Small intestine (tissue), 7 donors: ENCODE data around the gene CCDC144A. TPM values are rescaled to one million over a fixed set of nuclear protein-coding genes. Genes with fewer than 3 reads are reported as not detected.
"Not testable (repeated sequence)": the region's sequence is repeated elsewhere in the genome, so short reads cannot be mapped to it uniquely, and the experiment has no call there.

Source experiments
- DNase-seq, 2 donors: peaks; one replicate each; pipeline versions ENCODE4 v3.0.0 to v3.0.0-alpha.2; 2013
- FAIRE-seq: peaks from 2 replicates; lab custom pipeline; 2012; peaks lifted over from hg19 to GRCh38; lab: Jason Lieb, UNC
- H3K27ac ChIP-seq, 3 donors: one replicate each; pipeline ENCODE4 v1.5.1; 2013; ENCODE audit warnings: low read length in 2 of 3, mild to moderate bottlenecking in 2 of 3, control low read depth in 1 of 3, inconsistent platforms in 1 of 3, low read depth in 1 of 3, moderate library complexity in 1 of 3
- H3K27me3 ChIP-seq, 3 donors: one replicate each; pipeline ENCODE4 v1.6.1; 2013; ENCODE audit warnings: low read length in 3 of 3, inconsistent platforms in 1 of 3; ENCODE audit not compliant: control insufficient read depth in 3 of 3, insufficient read depth in 3 of 3
- H3K36me3 ChIP-seq, 3 donors: one replicate each; pipeline ENCODE4 v1.6.1; 2013; ENCODE audit warnings: low read length in 3 of 3, inconsistent platforms in 1 of 3, low read depth in 1 of 3, mild to moderate bottlenecking in 1 of 3, moderate library complexity in 1 of 3; ENCODE audit not compliant: control insufficient read depth in 3 of 3, insufficient read depth in 2 of 3
- H3K4me1 ChIP-seq, 3 donors: one replicate each; pipeline ENCODE4 v1.6.1; 2013; ENCODE audit warnings: low read length in 2 of 3, inconsistent platforms in 1 of 3, low read depth in 1 of 3, mild to moderate bottlenecking in 1 of 3, moderate library complexity in 1 of 3; ENCODE audit not compliant: control insufficient read depth in 3 of 3, insufficient read depth in 2 of 3
- H3K4me3 ChIP-seq, 3 donors: one replicate each; pipeline ENCODE4 v1.5.1; 2013; ENCODE audit warnings: low read length in 3 of 3, control low read depth in 1 of 3, inconsistent platforms in 1 of 3, low read depth in 1 of 3, mild to moderate bottlenecking in 1 of 3, moderate library complexity in 1 of 3
- H3K9me3 ChIP-seq, 2 donors: one replicate each; pipeline ENCODE4 v1.6.1; 2013; ENCODE audit warnings: low read depth in 1 of 2, low read length in 1 of 2; ENCODE audit not compliant: control insufficient read depth in 2 of 2, insufficient read depth in 1 of 2
- WGBS, 3 donors: extraction: QIAGEN DNeasy Blood & Tissue Kit; methylation state at CpG; one replicate each; pipeline ENCODE4 v1.1.7; 2013; 5-methylcytosine and 5-hydroxymethylcytosine counted together
- polyA plus RNA-seq, 4 donors: library from polyadenylated mRNA; stranded (reverse) in 3 of 4; unstranded in 1 of 4; fragments of 200-250 nt in 3 of 4; fragments of 120-200 nt in 1 of 4; gene quantifications; one replicate each; pipeline versions ENCODE4 v1.2.1 to v1.2.3, GENCODE V29; 2013
- donor health status: healthy with polysubstance abuse.
- donor health status: control.
- donor health status: control.
- donor health status: Bipolar disorder and iron deficiency.
- donor health status: healthy.

CCDC144A gene
- polyA plus RNA-seq, 4 donors = 0.34 to 0.73 TPM; not detected in 2

DNA sequence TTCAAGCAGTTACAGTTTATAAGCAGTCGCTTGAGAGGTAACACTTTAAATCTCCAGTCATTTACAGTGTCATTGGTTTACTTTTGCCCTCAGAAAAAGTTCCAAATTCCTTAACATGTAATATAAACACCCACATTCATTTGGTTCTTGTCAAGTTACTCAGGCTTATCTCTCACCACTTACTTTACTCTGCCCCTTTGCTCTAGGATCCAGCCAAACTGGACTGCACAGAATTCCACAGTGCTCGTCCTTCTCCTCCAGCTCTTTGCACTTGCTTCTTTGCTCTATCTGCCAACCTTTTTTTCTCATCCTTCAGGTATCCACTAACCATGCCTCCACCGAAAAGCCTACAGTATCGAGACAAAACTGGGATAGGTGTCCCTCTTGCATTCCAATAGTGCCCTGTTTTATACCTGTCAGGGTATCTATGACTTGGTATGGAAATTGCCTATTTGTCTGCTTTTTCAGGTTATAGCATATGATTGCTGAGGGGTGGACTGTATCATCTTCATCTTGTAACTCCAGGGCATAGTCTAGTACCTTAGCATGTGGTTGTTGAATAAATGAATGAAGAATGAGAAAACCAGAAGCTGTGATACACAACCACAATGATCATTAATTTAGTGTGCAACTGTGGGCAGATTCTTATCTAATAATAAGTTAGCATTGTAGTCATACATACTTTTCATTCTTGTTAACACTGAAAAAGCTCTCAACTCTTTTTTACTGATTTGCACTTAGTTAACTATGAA lies 82.5 kb downstream of the CCDC144A start:
- FAIRE-seq, H3K27ac ChIP-seq, H3K4me1 ChIP-seq, H3K36me3 ChIP-seq, DNase-seq, H3K4me3 ChIP-seq, H3K9me3 ChIP-seq, H3K27me3 ChIP-seq: not testable (repeated sequence)
- WGBS, 3 donors = 56 to 84% (median 78%) methylated on average over 2 of the region's 4 CpGs

- H3K4me3 ChIP-seq, H3K36me3 ChIP-seq, H3K27me3 ChIP-seq, H3K4me1 ChIP-seq, DNase-seq, H3K9me3 ChIP-seq, FAIRE-seq, H3K27ac ChIP-seq: not testable (repeated sequence)
- WGBS, 3 donors = no CpG with 5 or more reads among the region's 2 CpGs
Measured at GRCh38 chr17:16773146-16773522, 83.1 kb downstream of the CCDC144A start.

DNA sequence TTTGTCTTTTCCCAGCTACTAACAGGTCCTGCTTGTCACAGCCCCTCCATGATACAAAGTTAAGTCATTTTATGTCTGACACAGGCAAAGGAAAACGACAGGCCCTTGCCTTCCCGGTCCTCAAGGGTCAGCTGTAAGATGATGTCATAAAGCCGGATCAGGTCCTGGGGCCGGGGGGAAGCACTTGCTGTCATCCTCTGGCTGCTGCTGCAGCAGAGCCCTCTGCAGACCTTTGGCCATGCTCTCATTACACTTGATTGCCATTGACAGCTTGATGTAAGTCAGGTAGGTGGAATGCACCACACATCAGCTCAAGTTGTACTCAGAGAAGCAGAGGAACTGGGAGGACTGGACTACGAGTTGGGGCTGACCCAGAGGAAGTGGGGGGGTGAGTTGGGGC lies 97.8 kb downstream of the CCDC144A start:
- WGBS, 3 donors = 48 to 53% (median 52%) methylated on average over 5 of the region's 5 CpGs
- not testable (repeated sequence) for H3K27ac ChIP-seq, H3K27me3 ChIP-seq, H3K4me1 ChIP-seq, H3K4me3 ChIP-seq, FAIRE-seq, H3K36me3 ChIP-seq, H3K9me3 ChIP-seq
- peak in 1 of 2 donors; percentile 62 for DNase-seq

DNA sequence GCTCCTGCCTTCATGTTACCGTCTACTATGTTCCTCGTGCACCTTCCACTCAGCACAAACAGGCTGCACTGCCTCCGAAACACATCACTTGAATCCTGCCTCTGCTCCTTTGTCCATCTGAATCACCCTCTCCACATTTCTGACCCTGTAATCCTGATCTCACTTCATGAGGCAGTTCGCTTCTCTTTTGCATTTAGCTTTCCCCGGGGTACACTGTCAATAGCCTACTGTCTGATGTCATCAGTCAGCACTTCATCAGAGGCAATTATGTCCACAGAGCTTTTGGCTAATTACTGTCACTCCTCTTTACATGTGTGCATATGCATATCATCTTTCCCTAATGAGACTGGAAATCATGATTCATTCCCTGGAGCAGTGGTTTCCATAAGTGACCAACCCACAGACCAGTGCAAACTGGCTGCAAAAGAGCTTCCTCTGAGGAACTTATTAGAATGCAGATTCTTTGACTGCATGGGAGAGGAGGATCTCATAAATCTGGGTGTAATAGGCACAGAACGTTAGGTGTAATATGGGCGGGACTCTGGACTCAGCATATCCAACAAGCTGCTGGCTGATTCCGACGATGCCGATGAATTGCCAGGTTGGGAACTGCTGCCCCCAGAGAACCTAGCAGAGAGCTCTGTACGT lies 99.0 kb downstream of the CCDC144A start:
- 73 to 79% (median 73%) methylated on average over 4 to 7 of the region's 11 CpGs for WGBS, 3 donors
- FAIRE-seq, H3K4me3 ChIP-seq, H3K4me1 ChIP-seq, H3K27me3 ChIP-seq, H3K36me3 ChIP-seq, DNase-seq, H3K27ac ChIP-seq, H3K9me3 ChIP-seq: not testable (repeated sequence)

GRCh38 chr17:16789622-16790021 lies 99.6 kb downstream of the CCDC144A start:
- not testable (repeated sequence) for DNase-seq, H3K27me3 ChIP-seq, H3K4me1 ChIP-seq, H3K36me3 ChIP-seq, FAIRE-seq, H3K4me3 ChIP-seq, H3K27ac ChIP-seq, H3K9me3 ChIP-seq
- WGBS, 3 donors = 68 to 85% (median 75%) methylated on average over 3 of the region's 3 CpGs

GRCh38 chr17:16790313-16790871 lies 100.4 kb downstream of the CCDC144A start:
- H3K4me3 ChIP-seq, FAIRE-seq, H3K4me1 ChIP-seq, DNase-seq, H3K27ac ChIP-seq, H3K36me3 ChIP-seq, H3K27me3 ChIP-seq, H3K9me3 ChIP-seq: not testable (repeated sequence)
- 81 to 88% (median 82%) methylated on average over 7 of the region's 9 CpGs for WGBS, 3 donors

GRCh38 chr17:16794215-16794614 lies 104.2 kb downstream of the CCDC144A start:
- WGBS, 3 donors = 33 to 51% (median 42%) methylated on average over 3 of the region's 5 CpGs
- H3K9me3 ChIP-seq, H3K27ac ChIP-seq, H3K4me3 ChIP-seq, H3K4me1 ChIP-seq, FAIRE-seq, H3K36me3 ChIP-seq, H3K27me3 ChIP-seq: not testable (repeated sequence)
- peak in 1 of 2 donors; percentile 9 for DNase-seq

GRCh38 chr17:16795894-16796293 lies 105.9 kb downstream of the CCDC144A start:
- not testable (repeated sequence) for FAIRE-seq, H3K27ac ChIP-seq, DNase-seq, H3K4me1 ChIP-seq, H3K4me3 ChIP-seq, H3K27me3 ChIP-seq, H3K36me3 ChIP-seq, H3K9me3 ChIP-seq
- 90 to 95% (median 93%) methylated on average over 6 to 7 of the region's 7 CpGs for WGBS, 3 donors
